Peyer's patch (tissue), 4 donors: ENCODE results near the gene RPL29.

Experiments
- POLR2A ChIP-seq, 2 donors: fragments of 450-650 bp; IDR thresholded peaks; one replicate each; pipeline ENCODE4 v1.5.1; 2017; ENCODE audit warnings: antibody characterized with exemption in 2 of 2, mild to moderate bottlenecking in 2 of 2, moderate library complexity in 2 of 2
- TF ChIP-seq, protein P1 (sequence below), 6 experiments: fragments of 450-650 bp in 4 of 6; fragments of 200-600 bp in 2 of 6; sonication (generic) in 1 of 6; IDR thresholded peaks; one replicate each; pipeline ENCODE4 v1.5.1; 2017 to 2019; ENCODE audit warnings: antibody characterized with exemption in 6 of 6, mild to moderate bottlenecking in 3 of 6, moderate library complexity in 1 of 6

DNA sequence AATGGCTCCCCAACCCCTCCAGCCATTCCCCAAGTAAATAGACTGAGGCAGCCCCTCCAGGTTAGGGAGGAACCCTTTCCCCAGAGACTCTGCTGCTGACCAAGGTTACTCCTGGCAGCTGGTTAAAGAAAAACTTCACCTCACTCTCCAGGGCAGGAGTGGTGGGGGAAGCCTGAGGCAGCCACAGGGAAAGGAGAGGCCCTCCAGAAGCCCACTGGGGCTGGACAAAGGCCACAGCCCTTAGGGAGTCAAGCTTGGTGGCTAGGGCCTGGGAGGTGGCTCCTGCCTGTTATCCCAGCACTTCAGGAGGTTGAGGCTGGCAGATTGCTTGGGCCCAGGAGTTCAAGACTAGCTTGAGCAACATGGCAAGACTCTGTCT, 11.4 kb downstream of the RPL29 start:
- TF ChIP-seq, protein P1, sequence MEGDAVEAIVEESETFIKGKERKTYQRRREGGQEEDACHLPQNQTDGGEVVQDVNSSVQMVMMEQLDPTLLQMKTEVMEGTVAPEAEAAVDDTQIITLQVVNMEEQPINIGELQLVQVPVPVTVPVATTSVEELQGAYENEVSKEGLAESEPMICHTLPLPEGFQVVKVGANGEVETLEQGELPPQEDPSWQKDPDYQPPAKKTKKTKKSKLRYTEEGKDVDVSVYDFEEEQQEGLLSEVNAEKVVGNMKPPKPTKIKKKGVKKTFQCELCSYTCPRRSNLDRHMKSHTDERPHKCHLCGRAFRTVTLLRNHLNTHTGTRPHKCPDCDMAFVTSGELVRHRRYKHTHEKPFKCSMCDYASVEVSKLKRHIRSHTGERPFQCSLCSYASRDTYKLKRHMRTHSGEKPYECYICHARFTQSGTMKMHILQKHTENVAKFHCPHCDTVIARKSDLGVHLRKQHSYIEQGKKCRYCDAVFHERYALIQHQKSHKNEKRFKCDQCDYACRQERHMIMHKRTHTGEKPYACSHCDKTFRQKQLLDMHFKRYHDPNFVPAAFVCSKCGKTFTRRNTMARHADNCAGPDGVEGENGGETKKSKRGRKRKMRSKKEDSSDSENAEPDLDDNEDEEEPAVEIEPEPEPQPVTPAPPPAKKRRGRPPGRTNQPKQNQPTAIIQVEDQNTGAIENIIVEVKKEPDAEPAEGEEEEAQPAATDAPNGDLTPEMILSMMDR (IDR thresholded peaks at IDR 0.05) = no peak
- no peak for TF ChIP-seq POLR2A (IDR thresholded peaks at IDR 0.05)
